IPS DF 4.7 (cell line): ENCODE results near the gene MYH10.

Experiments
- DNase-seq: peaks from one replicate; pipeline ENCODE4 v3.0.0-alpha.2; 2013; ENCODE audit warnings: low spot score; ENCODE audit errors: extremely low read depth

Gene MYH10

GRCh38 chr17:8610558-8610957 lies 20.0 kb downstream of the MYH10 start:
- no peak for DNase-seq

DNA sequence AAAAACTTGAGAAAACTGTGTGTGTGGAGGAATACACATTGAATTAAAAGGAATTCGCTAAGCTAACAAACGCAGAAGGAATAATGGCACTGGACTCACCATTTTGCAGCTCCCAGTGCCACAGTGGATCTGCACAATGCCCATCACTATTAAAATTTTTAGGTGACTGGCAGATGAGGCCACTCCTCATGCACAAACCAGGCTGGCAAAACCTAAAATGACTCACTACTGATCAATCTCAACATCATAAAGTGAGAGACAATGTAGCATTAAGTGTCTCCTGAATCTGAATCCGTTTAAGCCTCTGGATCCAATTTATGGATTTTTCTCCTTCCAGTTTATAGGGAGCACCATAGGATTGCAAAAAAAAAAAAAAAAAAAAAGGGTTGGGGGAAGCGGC lies 20.6 kb downstream of the MYH10 start:
- DNase-seq: no peak

DNA sequence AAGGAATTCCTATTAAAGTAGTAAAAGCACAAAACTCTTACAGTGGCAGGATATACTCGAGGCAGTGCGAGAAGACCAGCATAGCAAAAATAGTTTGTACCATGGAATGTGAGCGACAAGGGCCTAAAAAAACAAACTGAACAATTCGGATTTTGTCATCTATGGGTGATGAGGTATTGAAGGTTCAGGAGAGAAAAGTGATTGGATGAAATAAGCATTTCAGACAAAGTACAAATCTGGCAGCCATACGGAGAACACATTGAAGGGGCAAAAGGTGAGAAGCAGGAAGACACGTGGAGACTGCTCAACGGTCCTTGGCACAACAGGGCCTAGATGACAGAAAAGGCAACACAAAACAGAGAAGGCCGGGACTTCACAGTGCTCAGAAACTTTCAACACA lies 22.5 kb downstream of the MYH10 start:
- DNase-seq: no peak

DNA sequence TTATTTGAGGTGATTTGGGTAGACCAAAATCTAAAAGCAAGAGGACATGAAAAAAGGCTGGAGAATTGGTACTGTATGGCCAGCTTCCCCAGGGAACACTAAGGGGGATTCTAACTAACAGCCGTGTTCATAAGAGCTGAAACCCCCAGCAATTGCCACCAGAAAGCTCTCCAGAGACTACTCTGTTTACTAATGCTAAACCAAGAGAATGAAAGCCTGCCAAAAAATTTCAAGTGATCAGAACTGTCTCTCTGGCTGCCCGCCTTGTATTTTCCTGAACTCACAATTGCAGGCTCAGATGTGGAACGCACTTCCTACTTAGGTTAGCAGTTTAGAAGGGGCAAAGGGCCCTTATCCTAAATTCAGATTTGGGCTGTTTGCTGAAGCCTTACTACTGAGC lies 24.1 kb downstream of the MYH10 start:
- no peak for DNase-seq

DNA sequence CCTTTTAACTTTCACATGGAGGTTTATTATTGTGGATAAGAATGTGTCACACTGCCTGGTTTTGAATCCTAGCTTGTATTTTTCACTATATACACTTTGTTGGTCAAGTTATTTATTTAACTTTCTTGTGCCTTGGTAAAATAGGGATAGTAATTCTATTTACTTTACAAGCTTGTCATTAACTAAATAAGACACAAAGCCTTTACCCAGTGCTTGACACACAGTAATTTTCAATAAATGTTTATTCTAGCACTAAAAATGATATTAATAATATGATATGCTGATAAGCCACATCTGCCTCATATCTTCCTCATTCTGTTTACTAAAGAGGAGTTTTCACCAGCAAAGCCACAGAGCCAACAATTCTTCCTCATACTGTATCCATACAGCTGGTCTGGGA lies 27.8 kb downstream of the MYH10 start:
- no peak for DNase-seq

DNA sequence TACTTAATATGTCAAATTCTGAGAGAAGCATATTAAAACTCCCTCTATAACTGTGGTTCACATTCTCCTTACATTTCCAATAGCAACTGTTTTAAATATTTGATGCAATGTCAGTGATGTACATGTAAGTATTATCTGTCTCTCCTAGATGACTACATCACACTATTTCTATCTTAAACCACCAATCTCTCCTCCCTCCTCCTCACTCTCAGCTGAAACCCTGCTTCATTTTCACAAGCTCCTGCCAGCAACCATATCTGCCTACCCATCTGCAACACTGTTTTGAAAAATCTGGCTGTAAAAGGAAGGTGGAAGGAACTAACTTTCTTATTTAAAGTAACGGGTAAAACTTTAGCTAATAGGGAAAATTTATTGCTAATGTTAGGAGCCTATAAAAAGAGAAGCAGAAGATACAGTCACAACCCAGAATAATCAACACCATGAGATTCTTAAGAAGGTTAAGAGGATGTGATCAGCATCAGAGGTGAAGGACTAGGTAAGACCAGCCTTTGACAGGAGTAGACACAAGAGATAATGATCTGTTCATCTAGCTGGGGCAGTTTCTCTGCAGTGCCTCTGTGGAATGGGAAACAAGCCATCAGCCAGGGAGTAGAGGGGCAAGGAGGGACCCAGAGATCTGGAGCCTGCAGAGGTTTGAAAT lies 31.0 kb downstream of the MYH10 start:
- no peak for DNase-seq

GRCh38 chr17:8598913-8599312 lies 31.6 kb downstream of the MYH10 start:
- no peak for DNase-seq

GRCh38 chr17:8593830-8594229 lies 36.7 kb downstream of the MYH10 start:
- no peak for DNase-seq

DNA sequence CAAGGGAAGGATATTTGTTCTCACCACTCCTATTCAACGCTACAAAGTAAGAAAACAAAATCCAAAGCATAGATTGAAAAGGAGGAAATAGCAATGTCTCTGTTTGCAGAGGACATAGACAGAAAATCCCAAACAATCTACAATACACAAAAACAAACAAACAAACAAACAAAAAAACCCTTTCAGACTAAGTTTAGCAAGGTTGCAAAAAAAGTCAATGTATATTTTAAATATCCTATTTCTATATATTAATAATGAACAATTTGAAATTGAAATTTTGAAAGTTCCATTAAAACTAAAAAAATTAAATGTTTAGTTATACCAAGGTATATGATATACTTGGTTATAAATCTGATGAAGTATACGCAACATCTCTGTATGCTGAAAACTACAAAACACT lies 37.2 kb downstream of the MYH10 start:
- DNase-seq: no peak

DNA sequence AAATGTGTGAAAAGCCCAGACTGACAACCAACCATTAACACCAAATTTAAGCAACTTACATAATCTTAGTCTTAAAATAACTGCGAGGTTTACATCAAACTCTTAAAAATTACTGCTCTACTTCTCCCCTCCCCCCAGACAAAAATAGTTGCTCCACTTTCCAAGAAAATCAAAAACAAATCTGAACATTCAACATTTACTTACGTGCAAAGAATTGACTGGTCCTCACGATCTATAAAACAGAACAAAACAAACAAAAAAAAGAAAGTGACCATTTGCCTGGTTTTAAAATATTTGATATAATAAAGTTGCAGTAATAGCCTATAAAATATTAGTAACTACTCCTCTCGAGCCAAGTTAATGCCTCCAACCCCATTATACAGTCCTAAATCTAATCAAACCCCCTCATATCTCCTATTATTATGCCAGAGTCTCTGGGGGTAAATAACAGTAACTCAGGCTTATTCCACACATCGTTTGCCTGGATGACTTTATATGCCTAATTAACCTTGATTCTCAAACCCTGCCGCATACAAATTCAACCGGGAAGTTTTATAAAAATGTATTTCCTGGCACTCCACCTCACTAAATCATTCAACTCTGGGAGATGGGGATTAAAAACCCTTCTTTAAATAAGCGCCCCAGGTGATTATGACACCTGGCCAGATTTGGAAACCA lies 41.5 kb downstream of the MYH10 start:
- DNase-seq: no peak

DNA sequence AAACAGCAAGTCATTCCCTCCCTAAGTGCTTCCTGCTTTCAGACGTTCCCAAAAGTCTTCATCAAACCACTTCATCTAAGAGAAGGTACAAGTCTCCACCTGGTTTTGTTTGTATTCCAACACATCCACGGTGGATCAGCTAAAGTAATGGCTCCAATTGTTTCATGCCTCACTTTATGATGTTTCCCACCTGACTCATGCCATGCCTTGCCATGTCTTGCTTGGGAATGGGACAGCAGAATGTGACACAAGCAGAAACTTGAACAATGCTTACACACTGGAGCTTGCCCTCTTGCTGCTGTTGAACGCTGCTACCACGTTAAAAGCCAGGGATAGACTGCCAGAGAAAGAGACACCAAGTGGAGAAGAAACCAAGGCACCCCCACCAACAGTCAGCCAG lies 43.8 kb downstream of the MYH10 start:
- DNase-seq: no peak

GRCh38 chr17:8585911-8586310 lies 44.6 kb downstream of the MYH10 start:
- no peak for DNase-seq

GRCh38 chr17:8583954-8584353 lies 46.6 kb downstream of the MYH10 start:
- no peak for DNase-seq

GRCh38 chr17:8580952-8581658 lies 49.4 kb downstream of the MYH10 start:
- no peak for DNase-seq

- no peak for DNase-seq
These were observed 52.7 kb downstream of the MYH10 start for GRCh38 chr17:8577868-8578267.

DNA sequence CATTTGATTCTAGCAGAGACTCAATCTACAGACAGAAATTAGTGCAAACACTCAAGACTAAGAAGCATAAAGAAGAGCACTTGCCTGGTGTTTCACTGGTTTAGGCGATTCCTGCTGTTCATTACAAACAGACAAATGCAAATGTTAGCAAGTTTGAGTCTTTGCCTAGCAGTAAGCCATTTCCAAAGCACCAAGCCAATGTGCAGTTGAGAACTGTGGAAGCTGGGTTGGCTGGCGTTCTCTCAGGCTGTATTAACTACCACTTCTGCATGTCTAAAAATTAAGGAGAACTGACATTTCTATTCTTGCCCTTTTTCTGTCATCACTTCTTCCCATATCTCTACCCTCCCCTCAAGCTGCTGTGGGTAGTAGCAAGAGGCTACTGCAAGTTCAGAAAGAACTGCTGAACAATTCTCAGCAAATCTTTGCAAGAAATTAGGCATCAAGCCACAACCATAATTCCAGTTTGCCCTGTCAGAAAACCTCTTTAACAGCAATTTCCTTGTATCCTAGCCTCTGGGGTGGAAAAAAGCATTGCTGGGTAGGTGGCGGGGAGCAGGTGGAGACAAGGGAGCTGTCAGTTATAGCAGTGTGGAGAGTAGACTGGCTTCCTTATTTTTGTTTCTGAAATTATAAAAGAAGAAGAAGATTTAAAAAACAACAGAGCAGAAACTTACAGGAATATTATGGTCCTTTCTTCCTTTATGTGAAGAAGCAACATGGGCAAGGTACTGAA lies 53.8 kb downstream of the MYH10 start:
- DNase-seq: no peak

DNA sequence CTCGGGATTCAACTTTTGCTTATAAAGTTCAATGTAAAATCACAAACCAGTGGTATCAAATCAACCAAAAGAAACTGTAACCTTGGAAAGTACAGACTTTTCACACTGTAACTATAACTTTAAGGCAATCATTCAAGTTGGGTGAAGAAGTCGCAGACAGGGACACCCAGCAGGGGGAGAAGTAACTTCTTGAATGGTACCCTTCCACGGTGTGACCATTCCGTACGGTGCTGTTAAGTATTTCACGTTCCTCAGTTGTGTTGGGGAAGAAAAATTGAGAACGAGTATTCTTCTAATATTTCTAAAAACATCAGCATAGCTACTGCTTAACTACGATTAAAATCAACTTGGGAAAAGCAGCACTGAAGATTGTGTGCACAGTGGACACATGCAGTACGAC lies 55.8 kb downstream of the MYH10 start:
- DNase-seq: no peak

- no peak for DNase-seq
These were observed 57.8 kb downstream of the MYH10 start for GRCh38 chr17:8572764-8573163.

DNA sequence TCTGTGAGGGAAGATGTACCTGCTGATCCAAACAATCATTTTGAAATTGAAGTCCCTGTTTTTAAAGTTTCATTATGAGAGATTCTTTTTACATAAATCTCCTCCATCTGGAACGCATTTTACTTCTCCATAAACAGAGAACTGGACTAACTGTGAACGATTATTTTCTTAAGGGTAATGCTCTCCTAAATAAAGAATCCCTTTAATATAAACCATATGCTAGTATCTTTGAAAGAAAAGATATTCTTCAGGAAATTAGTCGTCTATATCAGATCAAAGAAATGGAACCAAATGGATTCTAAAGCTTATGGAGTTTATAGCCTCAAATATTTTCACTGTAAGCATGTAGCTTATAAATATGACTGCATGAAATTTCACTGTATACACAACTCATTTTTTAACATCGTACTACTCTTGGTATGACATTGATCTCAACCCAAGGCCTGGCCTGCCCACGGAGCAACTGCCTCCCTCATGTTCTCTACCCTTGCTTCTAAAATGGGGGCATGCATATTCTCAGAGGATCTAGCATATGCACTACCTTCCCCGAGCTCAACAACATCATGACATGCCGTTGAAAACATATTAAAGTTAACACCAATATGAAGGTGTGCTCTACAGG lies 66.4 kb downstream of the MYH10 start:
- no peak for DNase-seq

DNA sequence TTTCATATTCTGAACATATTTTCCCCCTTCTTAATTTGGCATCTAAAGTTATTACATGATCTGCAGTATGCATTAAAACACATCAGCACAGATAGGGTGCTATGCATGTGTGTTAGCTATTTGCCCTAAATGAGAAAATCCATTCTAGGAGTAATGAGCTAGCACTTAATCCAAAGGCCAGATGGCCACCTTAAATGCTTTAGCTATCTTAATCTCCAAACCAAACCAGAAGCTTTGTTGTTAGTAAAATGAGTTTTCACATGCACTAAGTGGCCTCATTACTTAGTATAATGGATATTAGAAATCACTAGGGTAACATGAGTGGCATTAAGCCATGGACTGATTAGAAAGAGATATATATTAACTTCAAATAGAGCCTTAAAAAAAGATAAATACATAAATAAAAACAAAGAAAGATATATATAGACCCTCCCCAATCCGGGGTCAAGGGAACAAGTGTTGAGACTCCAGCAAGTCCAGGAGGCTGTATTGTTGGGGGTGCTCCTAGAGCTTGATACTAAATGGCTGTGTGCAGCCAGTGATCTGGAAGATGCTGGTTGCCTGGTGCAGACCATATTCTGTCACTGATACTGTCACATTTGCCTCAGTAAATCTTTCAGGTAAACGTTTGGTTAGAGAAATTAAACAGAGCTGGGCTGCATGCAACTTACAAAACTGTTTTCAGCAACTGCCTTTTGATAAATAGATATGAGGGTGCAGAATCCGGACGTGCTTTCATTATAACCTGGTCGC lies 67.3 kb downstream of the MYH10 start:
- no peak for DNase-seq

GRCh38 chr17:8558144-8558543 lies 72.4 kb downstream of the MYH10 start:
- DNase-seq: no peak
